NCI-H2081 treated with DMSO at 0.1 percent for 48 hours (cell line): ENCODE measurements around the gene EXOC7.
A peak's percentile ranks its signal among the peaks of the same experiment; 100 is the strongest.

Experiments
- DNase-seq: peaks from one replicate; lab custom pipeline; 2025; lab: John Stamatoyannopoulos, UW

Gene EXOC7

GRCh38 chr17:76138896-76139752, 35.5 kb upstream of the EXOC7 start:
- no peak for DNase-seq

GRCh38 chr17:76138234-76138895, 34.8 kb upstream of the EXOC7 start:
- peak; percentile 48 for DNase-seq

- DNase-seq = no peak
Observed at GRCh38 chr17:76137351-76138233, 34.0 kb upstream of the EXOC7 start.

GRCh38 chr17:76137001-76137350, 33.4 kb upstream of the EXOC7 start:
- DNase-seq = no peak

- no peak for DNase-seq
Observed at GRCh38 chr17:76136276-76137000, 32.9 kb upstream of the EXOC7 start.

- no peak for DNase-seq
Observed at GRCh38 chr17:76135810-76136188, 32.2 kb upstream of the EXOC7 start.

GRCh38 chr17:76134911-76135809, 31.6 kb upstream of the EXOC7 start:
- DNase-seq = no peak

- DNase-seq = peak; percentile 75
Observed at GRCh38 chr17:76132574-76133338, 29.2 kb upstream of the EXOC7 start.

- DNase-seq = no peak
Observed at GRCh38 chr17:76131692-76132573, 28.3 kb upstream of the EXOC7 start.

GRCh38 chr17:76131051-76131691, 27.6 kb upstream of the EXOC7 start:
- DNase-seq = no peak

GRCh38 chr17:76130473-76130872, 26.9 kb upstream of the EXOC7 start:
- no peak for DNase-seq

- DNase-seq = no peak
Observed at GRCh38 chr17:76125922-76126321, 22.3 kb upstream of the EXOC7 start.

- DNase-seq = no peak
Observed at GRCh38 chr17:76125391-76125675, 21.7 kb upstream of the EXOC7 start.

- no peak for DNase-seq
Observed at GRCh38 chr17:76124582-76125390, 21.2 kb upstream of the EXOC7 start.

- no peak for DNase-seq
Observed at GRCh38 chr17:76123749-76124581, 20.4 kb upstream of the EXOC7 start.

- DNase-seq = no peak
Observed at GRCh38 chr17:76123191-76123499, 19.6 kb upstream of the EXOC7 start.
